ENCODE results near the gene MFAP3L.

DNA sequence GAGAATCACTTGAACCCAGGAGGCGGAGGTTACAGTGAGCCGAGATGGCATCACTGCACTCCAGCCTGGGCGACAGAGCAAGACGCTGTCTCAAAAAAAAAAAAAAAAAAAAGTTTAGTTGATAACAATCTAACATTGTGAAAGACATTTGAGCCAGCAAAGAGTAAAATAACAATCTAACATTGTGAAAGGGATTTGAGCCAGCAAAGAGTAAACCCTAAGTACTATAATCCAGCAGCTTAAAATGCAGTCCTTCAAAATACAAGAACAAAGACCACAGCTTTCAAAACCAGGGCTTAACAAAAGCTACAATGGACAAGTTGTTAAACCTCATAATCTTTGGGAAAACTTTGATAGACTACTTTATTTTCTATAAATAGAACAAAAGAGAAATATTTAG is 16.9 kb downstream of the MFAP3L start:
- no peak for TF ChIP-seq EZH2 (IDR thresholded peaks at IDR 0.05; ENCODE audit: borderline replicate concordance, low read depth, low read length, severe bottlenecking)
- TF ChIP-seq, protein P1, sequence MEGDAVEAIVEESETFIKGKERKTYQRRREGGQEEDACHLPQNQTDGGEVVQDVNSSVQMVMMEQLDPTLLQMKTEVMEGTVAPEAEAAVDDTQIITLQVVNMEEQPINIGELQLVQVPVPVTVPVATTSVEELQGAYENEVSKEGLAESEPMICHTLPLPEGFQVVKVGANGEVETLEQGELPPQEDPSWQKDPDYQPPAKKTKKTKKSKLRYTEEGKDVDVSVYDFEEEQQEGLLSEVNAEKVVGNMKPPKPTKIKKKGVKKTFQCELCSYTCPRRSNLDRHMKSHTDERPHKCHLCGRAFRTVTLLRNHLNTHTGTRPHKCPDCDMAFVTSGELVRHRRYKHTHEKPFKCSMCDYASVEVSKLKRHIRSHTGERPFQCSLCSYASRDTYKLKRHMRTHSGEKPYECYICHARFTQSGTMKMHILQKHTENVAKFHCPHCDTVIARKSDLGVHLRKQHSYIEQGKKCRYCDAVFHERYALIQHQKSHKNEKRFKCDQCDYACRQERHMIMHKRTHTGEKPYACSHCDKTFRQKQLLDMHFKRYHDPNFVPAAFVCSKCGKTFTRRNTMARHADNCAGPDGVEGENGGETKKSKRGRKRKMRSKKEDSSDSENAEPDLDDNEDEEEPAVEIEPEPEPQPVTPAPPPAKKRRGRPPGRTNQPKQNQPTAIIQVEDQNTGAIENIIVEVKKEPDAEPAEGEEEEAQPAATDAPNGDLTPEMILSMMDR (IDR thresholded peaks at IDR 0.05; ENCODE audit: extremely low read depth in 1 of 2, insufficient read depth in 1 of 2, low read depth in 1 of 2, low read length in 2 of 2) = no peak

Measured in endothelial cell of umbilical vein (primary cell).